OCI-LY1 (cell line): ENCODE data around the gene ZNF853.
"Not testable (repeated sequence)": the region's sequence is repeated elsewhere in the genome, so short reads cannot be mapped to it uniquely, and the experiment has no call there.

ENCODE experiments used
- EZH2 ChIP-seq: fragments of 200-600 bp; sonication (generic), shearing (Covaris generic); IDR thresholded peaks from 2 replicates; pipeline ENCODE4 v1.8.0; 2017; ENCODE audit warnings: borderline replicate concordance, mixed run types, mild to moderate bottlenecking, antibody characterized with exemption, low read length, moderate library complexity, mixed read lengths
- TF ChIP-seq, protein P1 (sequence below): fragments of 200-600 bp; sonication (generic), shearing (Covaris generic); IDR thresholded peaks from 2 replicates; pipeline ENCODE4 v1.5.1; 2017; ENCODE audit warnings: mild to moderate bottlenecking, antibody characterized with exemption, low read length, moderate library complexity, mixed read lengths

GRCh38 chr7:6670851-6671250 lies 55.4 kb downstream of the ZNF853 start:
- TF ChIP-seq, protein P1, sequence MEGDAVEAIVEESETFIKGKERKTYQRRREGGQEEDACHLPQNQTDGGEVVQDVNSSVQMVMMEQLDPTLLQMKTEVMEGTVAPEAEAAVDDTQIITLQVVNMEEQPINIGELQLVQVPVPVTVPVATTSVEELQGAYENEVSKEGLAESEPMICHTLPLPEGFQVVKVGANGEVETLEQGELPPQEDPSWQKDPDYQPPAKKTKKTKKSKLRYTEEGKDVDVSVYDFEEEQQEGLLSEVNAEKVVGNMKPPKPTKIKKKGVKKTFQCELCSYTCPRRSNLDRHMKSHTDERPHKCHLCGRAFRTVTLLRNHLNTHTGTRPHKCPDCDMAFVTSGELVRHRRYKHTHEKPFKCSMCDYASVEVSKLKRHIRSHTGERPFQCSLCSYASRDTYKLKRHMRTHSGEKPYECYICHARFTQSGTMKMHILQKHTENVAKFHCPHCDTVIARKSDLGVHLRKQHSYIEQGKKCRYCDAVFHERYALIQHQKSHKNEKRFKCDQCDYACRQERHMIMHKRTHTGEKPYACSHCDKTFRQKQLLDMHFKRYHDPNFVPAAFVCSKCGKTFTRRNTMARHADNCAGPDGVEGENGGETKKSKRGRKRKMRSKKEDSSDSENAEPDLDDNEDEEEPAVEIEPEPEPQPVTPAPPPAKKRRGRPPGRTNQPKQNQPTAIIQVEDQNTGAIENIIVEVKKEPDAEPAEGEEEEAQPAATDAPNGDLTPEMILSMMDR, result not testable (repeated sequence)
- not testable (repeated sequence) for TF ChIP-seq EZH2
